GM20000 (cell line): Measurements from ENCODE around the gene ACCS.

Source experiments
- DNase-seq: peaks from one replicate; pipeline ENCODE4 v3.0.0; 2012; ENCODE audit warnings: low spot score
- TF ChIP-seq, protein P1 (sequence below): IDR thresholded peaks from 2 replicates; pipeline ENCODE4 v1.5.1; 2012; ENCODE audit warnings: mild to moderate bottlenecking, control low read depth; ENCODE audit errors: extremely low read depth, missing control alignments

ACCS gene

DNA sequence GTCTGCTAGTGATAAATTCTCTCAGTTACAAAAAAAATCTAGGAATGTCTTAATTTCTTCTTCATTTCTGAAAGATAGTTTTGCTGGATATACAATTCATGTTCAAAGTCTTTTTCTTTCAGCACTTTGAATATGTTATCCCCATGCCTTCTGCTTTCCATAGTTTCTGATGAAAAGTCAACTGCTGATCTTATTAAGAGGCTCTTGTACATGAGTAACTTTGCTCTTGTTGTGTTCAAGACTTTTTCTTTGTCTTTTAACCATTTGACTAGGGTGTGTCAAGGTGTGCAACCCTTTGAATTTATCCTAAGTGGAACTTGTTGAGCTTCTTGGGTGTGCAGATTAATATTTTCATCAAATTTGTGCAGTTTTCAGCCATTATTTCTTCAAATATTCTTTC lies 40.3 kb upstream of the ACCS start:
- no peak for DNase-seq
- TF ChIP-seq, protein P1, sequence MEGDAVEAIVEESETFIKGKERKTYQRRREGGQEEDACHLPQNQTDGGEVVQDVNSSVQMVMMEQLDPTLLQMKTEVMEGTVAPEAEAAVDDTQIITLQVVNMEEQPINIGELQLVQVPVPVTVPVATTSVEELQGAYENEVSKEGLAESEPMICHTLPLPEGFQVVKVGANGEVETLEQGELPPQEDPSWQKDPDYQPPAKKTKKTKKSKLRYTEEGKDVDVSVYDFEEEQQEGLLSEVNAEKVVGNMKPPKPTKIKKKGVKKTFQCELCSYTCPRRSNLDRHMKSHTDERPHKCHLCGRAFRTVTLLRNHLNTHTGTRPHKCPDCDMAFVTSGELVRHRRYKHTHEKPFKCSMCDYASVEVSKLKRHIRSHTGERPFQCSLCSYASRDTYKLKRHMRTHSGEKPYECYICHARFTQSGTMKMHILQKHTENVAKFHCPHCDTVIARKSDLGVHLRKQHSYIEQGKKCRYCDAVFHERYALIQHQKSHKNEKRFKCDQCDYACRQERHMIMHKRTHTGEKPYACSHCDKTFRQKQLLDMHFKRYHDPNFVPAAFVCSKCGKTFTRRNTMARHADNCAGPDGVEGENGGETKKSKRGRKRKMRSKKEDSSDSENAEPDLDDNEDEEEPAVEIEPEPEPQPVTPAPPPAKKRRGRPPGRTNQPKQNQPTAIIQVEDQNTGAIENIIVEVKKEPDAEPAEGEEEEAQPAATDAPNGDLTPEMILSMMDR = no peak

DNA sequence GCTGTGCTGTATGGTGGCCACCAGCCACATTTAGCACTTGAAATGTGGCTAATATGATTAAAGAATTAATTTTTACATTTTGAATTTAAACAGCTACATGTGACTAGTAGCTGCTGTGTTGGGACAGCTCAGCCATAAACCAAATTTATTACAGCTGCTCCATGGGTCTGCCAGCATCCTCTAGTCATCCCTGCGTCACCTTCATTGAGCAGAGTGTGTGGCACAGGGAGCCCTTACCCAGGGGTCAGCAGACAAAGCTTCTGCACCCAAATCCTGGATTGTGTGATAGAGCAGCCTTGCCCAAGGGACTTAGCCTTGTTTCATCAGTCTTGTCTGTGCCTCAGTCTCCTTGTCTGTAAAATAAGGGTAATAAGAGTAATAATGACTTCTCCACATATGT lies 37.7 kb upstream of the ACCS start:
- no peak for DNase-seq
- TF ChIP-seq, protein P1 = no peak

DNA sequence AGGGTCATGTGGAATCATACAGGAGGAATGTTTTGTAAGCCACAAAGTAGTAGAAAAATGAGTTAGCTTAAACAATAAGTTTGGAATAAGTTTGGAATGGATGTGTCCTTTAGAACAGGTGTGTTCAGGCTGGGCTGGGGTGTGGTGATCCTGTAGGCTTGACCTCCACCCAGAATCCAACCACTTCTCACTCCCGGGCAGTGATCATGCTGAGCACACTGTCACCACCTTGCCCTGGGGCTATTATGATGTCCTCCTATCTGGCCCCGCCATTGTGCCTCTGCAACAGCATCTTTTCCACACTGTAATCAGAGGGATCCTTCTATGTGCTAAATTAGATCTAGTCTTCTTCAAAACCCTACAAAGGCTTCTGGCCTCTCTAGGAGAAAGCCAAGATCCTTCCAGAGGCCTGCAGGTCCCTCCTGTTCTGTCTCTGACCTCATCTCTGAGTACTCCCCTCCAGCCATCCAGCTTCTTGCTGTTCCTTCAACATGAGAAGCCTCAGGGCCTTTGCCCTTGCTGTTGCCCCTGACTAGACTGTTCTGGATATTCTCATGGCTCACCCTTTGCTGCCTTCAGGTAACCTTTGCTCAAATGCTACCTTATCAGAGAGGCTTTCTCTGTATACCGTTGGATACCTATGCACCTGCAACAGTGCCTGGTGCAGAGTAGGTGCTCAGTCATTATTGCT lies 37.1 kb upstream of the ACCS start:
- TF ChIP-seq, protein P1 = no peak
- no peak for DNase-seq

DNA sequence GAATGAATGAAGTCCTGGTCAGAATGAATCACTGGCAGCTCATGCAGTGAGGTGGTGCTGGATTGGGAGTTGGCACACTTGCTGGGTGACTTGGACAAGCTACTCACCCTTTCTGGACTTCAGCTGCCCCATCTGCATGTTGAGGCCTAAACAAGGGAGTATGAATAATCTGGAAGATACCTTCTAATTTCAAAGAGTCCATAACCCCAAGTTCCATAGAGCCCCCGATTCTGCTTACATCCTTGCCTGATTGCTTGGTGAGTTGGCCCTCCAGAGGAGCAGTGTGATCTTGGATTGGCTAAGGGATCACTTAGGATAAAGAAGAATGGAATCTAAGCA lies 36.6 kb upstream of the ACCS start:
- no peak for DNase-seq
- TF ChIP-seq, protein P1 = no peak

DNA sequence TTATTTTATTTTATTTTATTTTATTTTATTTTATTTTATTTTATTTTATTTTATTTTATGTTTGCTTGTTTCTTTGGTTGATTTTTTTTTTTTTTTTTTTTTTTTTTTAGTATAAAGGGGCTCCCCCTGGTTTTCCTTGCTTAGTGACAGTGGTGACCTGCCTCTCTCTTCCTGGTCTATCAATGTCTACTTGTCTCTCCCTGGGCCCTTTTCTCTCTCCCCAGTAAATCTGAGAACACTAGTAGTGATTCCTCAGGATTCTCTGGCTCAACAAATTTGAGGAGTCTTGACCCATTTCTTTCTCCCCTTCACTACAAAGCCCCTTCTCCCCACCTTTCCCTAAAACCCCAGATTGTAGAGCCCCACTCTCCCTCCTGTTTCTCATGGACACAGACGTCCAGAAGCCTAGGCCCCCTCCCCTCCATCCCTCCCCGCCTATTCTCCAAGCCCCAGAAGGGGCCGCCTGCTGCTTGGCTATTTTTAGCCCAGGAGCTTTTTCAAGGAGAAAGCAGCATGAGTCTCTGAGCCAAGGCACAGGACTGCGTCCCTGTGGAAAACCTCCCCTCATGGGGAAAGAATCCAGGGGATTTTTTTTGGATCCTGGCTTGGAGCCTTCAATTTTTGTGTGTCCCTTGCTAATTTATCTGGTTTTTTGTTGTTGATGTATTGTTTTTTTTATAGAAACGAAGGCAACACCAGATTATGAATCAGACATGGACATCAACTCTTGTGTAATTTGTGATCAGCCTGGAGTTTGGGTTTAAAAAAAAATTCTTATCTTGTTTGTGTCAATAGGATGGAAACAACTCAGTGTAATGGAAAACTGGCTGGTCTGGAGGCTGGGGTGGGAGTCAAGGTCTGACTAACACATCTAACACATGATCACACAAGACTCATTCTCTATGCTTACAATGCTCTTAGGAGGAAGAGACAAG lies 35.8 kb upstream of the ACCS start:
- TF ChIP-seq, protein P1 = no peak
- no peak for DNase-seq

DNA sequence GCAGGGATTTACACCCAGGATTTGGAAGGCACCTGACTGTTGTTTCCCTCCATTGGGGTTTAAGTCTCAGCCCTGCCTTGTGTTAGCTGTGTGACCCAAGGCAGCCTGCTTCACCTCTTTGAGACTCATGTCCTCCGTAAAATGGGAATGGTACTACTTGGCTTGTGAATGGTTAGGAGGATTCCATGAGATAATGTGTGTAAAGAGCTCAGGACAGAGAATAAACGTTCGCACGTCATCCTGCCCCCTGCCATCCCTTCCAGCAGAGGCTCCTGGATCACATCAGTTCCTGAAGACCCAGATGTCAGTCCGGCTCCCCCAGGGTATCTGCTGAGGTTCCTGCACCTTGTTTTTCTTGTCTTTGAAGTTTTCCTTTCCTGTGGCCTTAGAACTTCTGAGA lies 35.1 kb upstream of the ACCS start:
- TF ChIP-seq, protein P1 = no peak
- no peak for DNase-seq

DNA sequence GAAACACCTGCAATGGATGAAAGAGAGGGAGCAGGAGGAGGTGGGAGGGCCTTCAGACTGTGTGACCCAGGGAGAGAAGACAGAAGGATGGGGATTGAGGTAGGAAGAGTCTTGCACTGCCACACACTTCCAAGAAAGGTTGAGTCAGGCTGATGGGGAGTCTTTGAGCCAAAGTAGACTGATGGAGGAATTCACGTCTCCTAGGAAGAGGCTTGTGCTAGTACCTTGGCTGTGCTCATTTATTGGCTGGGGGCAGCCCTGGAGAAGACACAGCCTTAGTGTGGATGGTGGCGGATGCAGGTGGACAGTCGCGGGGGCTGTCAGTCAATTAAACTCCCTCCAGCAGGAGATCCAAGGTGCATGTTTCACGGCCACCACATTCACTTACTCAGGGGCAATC lies 34.5 kb upstream of the ACCS start:
- TF ChIP-seq, protein P1 = no peak
- no peak for DNase-seq
